ENCODE measurements around the gene CCDC6. TPM values are rescaled to one million over a fixed set of nuclear protein-coding genes. Genes with fewer than 3 reads are reported as not detected.

The CCDC6 gene
- total RNA-seq, 1 experiment from 2014 or later = 54.9 TPM

- no peaks in the 10 kb centered on the region for H3K9me3 ChIP-seq (ENCODE audit: control insufficient read depth in 1 of 2, insufficient read depth in 1 of 2, low read depth in 1 of 2, low read length in 2 of 2)
- peaks cover 3% of the 10 kb centered on the region; the same call in 1 of the 2 replicates for H4K20me1 ChIP-seq (ENCODE audit: insufficient read depth)
- H3K27ac ChIP-seq (ENCODE audit: low read depth, low read length) = no peak overlapping the region
- H3K4me1 ChIP-seq (ENCODE audit: control insufficient read depth in 1 of 2, insufficient read depth in 2 of 2, low read length in 2 of 2) = peaks cover 0 to 5% of the 10 kb centered on the region in 2 experiments; a peak in 1 of 4 replicates
- DNase-seq (ENCODE audit: low read depth, low spot score) (no peak), ATAC-seq (no peak)
- no peak overlapping the region for H3K9ac ChIP-seq (ENCODE audit: low read length)
- BruUV-seq (replicated peaks) = no TSS peak
- ChIA-PET RAD21 (ENCODE audit: low non-redundant PET in 1 of 2, low total read pairs in 2 of 2, uncharacterized antibody in 2 of 2, unreplicated experiment in 2 of 2) (no interaction called here), POLR2A (interaction anchor here (0.9 kb wide), 1 partner anchor 10 kb away, joined by 3 read pairs; the partner anchor contains the start of gene CCDC6), CTCF (no interaction called here)
- no peaks in the 10 kb centered on the region for H3K27me3 ChIP-seq (ENCODE audit: insufficient read depth, low read length)
- intact Hi-C loops (cut with micrococcal nuclease) = no loop called here
- no peaks in the 10 kb centered on the region for H3K36me3 ChIP-seq (ENCODE audit: control insufficient read depth in 1 of 2, insufficient read depth in 2 of 2, low read length in 2 of 2)
- TF ChIP-seq CEBPB (IDR thresholded peaks at IDR 0.05; ENCODE audit: low read depth) (no peak), SRF (IDR thresholded peaks at IDR 0.05; ENCODE audit: low read depth) (no peak), MAX (IDR thresholded peaks at IDR 0.05) (no peak), ATF3 (IDR thresholded peaks at IDR 0.05) (no peak), POLR2AphosphoS5 (IDR thresholded peaks at IDR 0.05; ENCODE audit: low read depth, low read length) (no peak), YY1 (IDR thresholded peaks at IDR 0.05; ENCODE audit: extremely low read depth, insufficient replicate concordance, low read depth, low read length) (no peak), ZFX (IDR thresholded peaks at IDR 0.05) (no peak), ZNF274 (IDR thresholded peaks at IDR 0.05; ENCODE audit: low read depth, low read length) (no peak), ELF1 (IDR thresholded peaks at IDR 0.05; ENCODE audit: borderline replicate concordance, low read depth) (no peak), SIN3A (IDR thresholded peaks at IDR 0.05; ENCODE audit: low read depth) (no peak), JUND (IDR thresholded peaks at IDR 0.05) (no peak), REST (IDR thresholded peaks at IDR 0.05; ENCODE audit: low read depth) (no peak), SP1 (IDR thresholded peaks at IDR 0.05; ENCODE audit: low read depth) (no peak), EZH2phosphoT487 (IDR thresholded peaks at IDR 0.05; ENCODE audit: borderline replicate concordance) (no peak)
- TF ChIP-seq, protein P1, sequence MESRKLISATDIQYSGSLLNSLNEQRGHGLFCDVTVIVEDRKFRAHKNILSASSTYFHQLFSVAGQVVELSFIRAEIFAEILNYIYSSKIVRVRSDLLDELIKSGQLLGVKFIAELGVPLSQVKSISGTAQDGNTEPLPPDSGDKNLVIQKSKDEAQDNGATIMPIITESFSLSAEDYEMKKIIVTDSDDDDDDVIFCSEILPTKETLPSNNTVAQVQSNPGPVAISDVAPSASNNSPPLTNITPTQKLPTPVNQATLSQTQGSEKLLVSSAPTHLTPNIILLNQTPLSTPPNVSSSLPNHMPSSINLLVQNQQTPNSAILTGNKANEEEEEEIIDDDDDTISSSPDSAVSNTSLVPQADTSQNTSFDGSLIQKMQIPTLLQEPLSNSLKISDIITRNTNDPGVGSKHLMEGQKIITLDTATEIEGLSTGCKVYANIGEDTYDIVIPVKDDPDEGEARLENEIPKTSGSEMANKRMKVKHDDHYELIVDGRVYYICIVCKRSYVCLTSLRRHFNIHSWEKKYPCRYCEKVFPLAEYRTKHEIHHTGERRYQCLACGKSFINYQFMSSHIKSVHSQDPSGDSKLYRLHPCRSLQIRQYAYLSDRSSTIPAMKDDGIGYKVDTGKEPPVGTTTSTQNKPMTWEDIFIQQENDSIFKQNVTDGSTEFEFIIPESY (IDR thresholded peaks at IDR 0.05; ENCODE audit: extremely low read depth, insufficient replicate concordance, low read length) = no peak
- TF ChIP-seq, protein P2, sequence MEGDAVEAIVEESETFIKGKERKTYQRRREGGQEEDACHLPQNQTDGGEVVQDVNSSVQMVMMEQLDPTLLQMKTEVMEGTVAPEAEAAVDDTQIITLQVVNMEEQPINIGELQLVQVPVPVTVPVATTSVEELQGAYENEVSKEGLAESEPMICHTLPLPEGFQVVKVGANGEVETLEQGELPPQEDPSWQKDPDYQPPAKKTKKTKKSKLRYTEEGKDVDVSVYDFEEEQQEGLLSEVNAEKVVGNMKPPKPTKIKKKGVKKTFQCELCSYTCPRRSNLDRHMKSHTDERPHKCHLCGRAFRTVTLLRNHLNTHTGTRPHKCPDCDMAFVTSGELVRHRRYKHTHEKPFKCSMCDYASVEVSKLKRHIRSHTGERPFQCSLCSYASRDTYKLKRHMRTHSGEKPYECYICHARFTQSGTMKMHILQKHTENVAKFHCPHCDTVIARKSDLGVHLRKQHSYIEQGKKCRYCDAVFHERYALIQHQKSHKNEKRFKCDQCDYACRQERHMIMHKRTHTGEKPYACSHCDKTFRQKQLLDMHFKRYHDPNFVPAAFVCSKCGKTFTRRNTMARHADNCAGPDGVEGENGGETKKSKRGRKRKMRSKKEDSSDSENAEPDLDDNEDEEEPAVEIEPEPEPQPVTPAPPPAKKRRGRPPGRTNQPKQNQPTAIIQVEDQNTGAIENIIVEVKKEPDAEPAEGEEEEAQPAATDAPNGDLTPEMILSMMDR (IDR thresholded peaks at IDR 0.05 in 2 of 3, conservative IDR thresholded peaks at IDR 0.05 in 1 of 3; ENCODE audit: borderline replicate concordance in 1 of 3, insufficient read depth in 1 of 3, low read depth in 2 of 3, low read length in 2 of 3) = no peak
- no peak overlapping the region for H3K4me3 ChIP-seq (replicated peaks in 1 of 2; ENCODE audit: low read depth in 1 of 2, low read length in 2 of 2)
- no peak overlapping the region for H3K4me2 ChIP-seq (ENCODE audit: low read length)
- no peak overlapping the region for H2AFZ ChIP-seq (ENCODE audit: low read depth, low read length, poor library complexity, severe bottlenecking)
- H3K9me2 ChIP-seq (ENCODE audit: insufficient read depth) = no peaks in the 10 kb centered on the region
- H3K79me2 ChIP-seq (ENCODE audit: insufficient read depth, low read length) = peaks cover 98% of the 10 kb centered on the region
These were observed 10.7 kb downstream of the CCDC6 start for GRCh38 chr10:59895629-59896116.
